ENCODE data around the gene ANGPTL8.

Gene ANGPTL8

DNA sequence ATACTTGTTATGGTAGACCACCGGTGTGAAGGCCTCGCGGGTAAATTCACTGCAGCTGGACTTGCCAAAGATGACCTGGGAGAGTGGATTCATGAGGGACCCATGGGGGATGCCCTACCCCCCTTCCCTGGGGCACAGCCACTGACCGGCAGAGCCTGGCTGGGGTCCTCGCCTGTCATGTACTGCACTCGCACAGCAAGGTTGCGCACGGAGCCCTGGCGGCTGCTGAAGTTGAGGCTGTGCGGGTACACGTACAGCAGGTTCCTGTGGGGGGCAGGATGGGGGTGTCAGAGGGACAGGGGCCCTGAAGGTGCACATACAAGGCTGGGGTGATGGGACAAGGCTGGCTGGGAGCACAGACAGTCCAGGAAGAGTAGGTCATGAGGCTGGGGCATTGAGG lies 1.4 kb upstream of the ANGPTL8 start:
- no peak for DNase-seq

GRCh38 chr19:11238781-11239376 lies 540 bp upstream of the ANGPTL8 start:
- no peak for DNase-seq

- no peak for DNase-seq
Observed at GRCh38 chr19:11240008-11240444, 607 bp downstream of the ANGPTL8 start.

GRCh38 chr19:11242025-11242424 lies 2.6 kb downstream of the ANGPTL8 start:
- DNase-seq: no peak

GRCh38 chr19:11242864-11243797 lies 3.7 kb downstream of the ANGPTL8 start:
- peak; percentile 83 for DNase-seq

GRCh38 chr19:11243798-11244169 lies 4.4 kb downstream of the ANGPTL8 start:
- DNase-seq: no peak

DNA sequence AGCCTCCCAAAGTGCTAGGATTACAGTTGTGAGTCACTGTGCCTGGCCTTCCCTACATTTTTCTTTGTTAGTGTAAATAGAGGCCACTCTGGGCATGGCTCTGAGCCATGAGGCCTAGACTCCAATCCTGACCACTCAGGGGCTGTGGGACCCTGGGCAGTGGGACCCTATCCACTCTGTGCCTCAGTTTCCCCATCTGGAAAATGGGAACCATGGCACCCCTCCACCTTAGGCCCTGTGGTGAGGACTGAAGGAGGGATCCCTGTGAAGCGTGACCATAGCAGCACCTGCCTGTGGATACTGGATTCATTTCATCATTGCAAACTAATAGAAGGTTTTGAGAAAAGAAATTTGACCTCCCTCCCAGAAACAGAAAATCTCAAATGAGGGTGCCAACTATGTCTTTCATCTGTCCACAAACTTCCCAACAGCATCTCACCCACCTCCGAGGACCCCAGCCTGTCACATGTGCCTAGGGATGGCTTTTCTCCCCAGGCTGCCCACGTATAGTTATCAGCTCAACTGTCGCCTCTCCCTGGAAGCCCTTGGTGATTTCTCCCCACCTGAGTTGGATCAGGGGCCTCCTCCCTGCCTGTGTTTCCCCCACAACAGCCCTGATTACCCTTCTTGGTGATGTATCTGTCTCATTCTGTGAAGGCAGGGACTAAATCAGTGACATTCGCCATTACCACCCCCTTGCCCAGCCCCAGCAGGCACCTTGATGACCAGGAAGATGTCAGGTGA lies 5.6 kb downstream of the ANGPTL8 start:
- DNase-seq: no peak

- no peak for DNase-seq
Observed at GRCh38 chr19:11246941-11247340, 7.5 kb downstream of the ANGPTL8 start.

- DNase-seq: no peak
Observed at GRCh38 chr19:11247391-11247790, 8.0 kb downstream of the ANGPTL8 start.

GRCh38 chr19:11247934-11248333 lies 8.5 kb downstream of the ANGPTL8 start:
- DNase-seq: no peak

GRCh38 chr19:11248852-11249251 lies 9.4 kb downstream of the ANGPTL8 start:
- DNase-seq: no peak

- no peak for DNase-seq
Observed at GRCh38 chr19:11251217-11251616, 11.8 kb downstream of the ANGPTL8 start.

DNA sequence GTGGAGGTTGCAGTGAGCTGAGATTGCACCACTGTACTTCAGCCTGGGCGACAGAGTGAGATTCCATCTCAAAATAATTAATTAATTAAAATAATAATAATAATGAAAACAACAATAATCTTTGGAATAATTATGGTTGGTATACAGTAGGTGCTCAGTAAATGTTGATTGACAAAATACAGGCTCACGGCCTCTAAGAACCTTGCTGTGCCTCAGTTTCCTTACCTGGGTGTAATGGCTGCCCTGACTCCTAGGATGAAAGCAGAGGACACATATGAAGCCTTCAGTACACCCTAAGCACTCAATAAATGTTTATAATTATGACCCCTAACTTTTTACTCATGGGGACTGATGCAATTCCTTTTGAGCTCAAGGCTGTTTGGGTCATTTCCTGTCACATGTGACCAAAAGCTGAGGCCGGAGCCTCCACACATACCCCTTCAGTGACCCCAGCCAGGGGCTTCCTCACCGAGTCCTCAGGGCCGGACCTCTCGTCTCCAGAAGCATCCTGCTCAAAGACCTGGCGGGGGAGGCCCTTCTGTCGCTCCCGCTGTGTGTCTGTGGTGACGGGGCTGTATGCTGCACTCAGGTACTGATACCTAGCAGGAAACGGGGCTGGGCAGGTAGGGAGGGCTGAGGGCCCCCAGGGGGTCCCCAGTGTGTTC lies 12.4 kb downstream of the ANGPTL8 start:
- DNase-seq: no peak

DNA sequence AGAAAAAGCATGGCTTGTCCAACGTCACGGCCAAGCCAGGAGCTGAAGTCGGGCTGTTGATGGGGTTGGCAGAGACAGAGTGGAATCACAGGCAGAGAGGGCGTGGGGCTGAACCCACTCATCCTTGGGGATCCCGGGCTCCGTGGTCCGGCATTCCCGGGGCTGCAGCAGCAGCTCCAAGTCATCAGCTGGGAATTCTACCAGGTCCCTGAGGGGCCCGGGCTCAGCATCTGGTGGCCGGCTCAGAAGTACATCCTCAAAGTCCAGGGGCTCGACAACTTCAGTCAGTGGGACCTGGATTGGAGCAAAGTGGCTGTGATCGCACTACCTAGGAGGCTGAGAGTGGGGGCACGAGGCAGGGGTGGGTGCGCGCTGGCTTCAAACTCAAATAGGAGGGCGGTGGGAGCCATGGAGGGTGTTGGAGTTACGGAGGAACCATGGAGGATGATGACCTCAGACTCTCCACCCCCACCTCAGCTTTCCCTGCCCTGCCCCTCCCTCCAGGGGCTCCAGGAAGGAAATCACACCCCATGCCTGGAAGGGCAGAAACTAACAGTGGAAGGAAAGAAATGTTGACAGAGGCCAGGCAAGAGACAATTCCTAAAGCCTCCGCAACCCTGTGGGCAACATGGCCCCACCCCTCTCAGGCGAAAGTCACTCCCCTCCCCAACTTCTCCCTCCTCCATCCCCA lies 13.4 kb downstream of the ANGPTL8 start:
- no peak for DNase-seq

DNA sequence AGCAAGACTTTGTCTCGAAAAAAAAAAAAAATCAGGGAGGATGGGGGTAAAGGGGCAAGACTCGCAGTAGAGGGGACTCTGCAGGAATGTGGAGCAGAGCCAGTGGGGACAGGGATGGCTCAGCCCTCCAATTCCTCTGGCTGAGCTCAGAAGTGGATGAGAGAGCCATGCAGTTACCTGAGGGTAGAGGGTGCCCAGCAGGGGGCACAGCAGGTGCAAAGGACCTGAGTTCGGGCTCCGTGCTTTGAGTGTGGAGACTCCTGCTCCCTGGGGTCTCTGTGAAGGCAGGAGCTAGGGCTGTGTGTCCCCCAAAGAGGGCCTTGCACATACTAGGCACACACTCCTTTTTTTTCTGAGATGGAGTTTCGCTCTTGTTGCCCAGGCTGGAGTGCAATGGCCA lies 15.2 kb downstream of the ANGPTL8 start:
- DNase-seq: no peak

GRCh38 chr19:11256189-11256588 lies 16.8 kb downstream of the ANGPTL8 start:
- no peak for DNase-seq

- DNase-seq: no peak
Observed at GRCh38 chr19:11257846-11258380, 18.5 kb downstream of the ANGPTL8 start.

DNA sequence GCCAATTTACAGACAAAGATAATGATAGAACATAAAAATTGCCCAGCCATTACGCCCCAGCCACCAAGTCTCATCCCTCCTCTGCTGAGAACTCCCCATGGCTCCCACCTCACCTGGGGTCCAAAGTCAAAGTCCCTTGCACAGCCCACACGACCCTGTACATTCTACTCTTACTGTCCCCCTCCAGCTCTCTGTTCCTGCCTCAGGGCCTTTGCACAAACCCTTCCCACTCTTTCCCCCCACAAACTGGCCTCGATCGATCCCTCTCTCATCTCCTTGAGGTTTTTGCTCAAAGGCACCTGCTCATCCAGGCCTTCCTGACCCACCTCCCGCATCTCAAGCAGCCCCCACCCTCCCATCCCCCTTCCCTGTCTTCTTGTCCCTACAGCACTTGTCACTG lies 21.6 kb downstream of the ANGPTL8 start:
- DNase-seq: no peak

- DNase-seq: no peak
Observed at GRCh38 chr19:11261431-11261970, 22.1 kb downstream of the ANGPTL8 start.

GRCh38 chr19:11261971-11262839 lies 22.8 kb downstream of the ANGPTL8 start, which contains the start of gene DOCK6:
Gene DOCK6, minus strand, starts transcription at chr19:11262524. Its CDS starts 84 bp downstream, at chr19:11262440.
- no peak for DNase-seq

GRCh38 chr19:11263726-11264125 lies 24.3 kb downstream of the ANGPTL8 start:
- no peak for DNase-seq

Measured in activated T-cell treated with anti-CD3 and anti-CD28 coated beads for 4 hours (primary cell).